IMR-90 (cell line): Measurements from ENCODE around the gene ADD1. TPM values are rescaled to one million over a fixed set of nuclear protein-coding genes. Genes with fewer than 3 reads are reported as not detected.

Experiments
- ATAC-seq: fragments of 200-7000 bp; cut with Tn5 transposase; 2 replicates; pipeline ENCODE4 v1.9.1; 2020; ENCODE audit warnings: low read depth, mild to moderate bottlenecking, moderate library complexity
- BruUV-seq: library from RNA; stranded (reverse); fragments of 400-500 nt; replicated peaks from 2 replicates; lab custom pipeline; 2021; lab: Mats Ljungman, UMichigan
- CTCF ChIA-PET: fragments of 300-600 bp; formaldehyde crosslinking; extraction: SDS; loops from one replicate; lab custom pipeline; 2021; ENCODE audit warnings: antibody characterized with exemption; lab: Yijun Ruan, JAX
- POLR2A ChIA-PET: fragments of 300-600 bp; sonication (Branson Sonifier 250); formaldehyde crosslinking; loops from one replicate; lab custom pipeline; 2022; ENCODE audit warnings: antibody characterized with exemption; ENCODE audit not compliant: unreplicated experiment; lab: Charles Lee
- DNase-seq: peaks from one replicate; pipeline ENCODE4 v3.0.0; 2013
- H2AFZ ChIP-seq: replicated peaks from 2 replicates; pipeline ENCODE3; 2013; ENCODE audit warnings: low read length, mild to moderate bottlenecking; ENCODE audit not compliant: poor library complexity
- H2AK5ac ChIP-seq: 2 replicates; pipeline ENCODE4 v1.6.1; 2013; ENCODE audit warnings: low read depth, low read length, inconsistent platforms
- H2AK9ac ChIP-seq: replicated peaks from 2 replicates; pipeline ENCODE3; 2013; ENCODE audit warnings: mild to moderate bottlenecking, low read depth, low read length, moderate library complexity; ENCODE audit not compliant: poor library complexity
- H2BK120ac ChIP-seq: 2 replicates; pipeline ENCODE4 v1.6.1; 2013; ENCODE audit warnings: low read depth, low read length, inconsistent platforms
- H2BK15ac ChIP-seq: 3 replicates; pipeline ENCODE4 v1.6.1; 2013; ENCODE audit warnings: low read depth, low read length, inconsistent platforms
- H2BK20ac ChIP-seq: 2 replicates; pipeline ENCODE4 v1.6.1; 2013; ENCODE audit warnings: low read depth, mild to moderate bottlenecking, inconsistent platforms, low read length, moderate library complexity
- H2BK5ac ChIP-seq: 2 replicates; pipeline ENCODE4 v1.6.1; 2013; ENCODE audit warnings: mild to moderate bottlenecking, low read depth, low read length, inconsistent platforms; ENCODE audit not compliant: poor library complexity, severe bottlenecking
- H3K14ac ChIP-seq: replicated peaks from 2 replicates; pipeline ENCODE4 v1.6.1; 2013; ENCODE audit warnings: low read depth, low read length, inconsistent platforms
- H3K18ac ChIP-seq: 2 replicates; pipeline ENCODE4 v1.6.1; 2013; ENCODE audit warnings: low read depth, low read length, control low read depth
- H3K23ac ChIP-seq: 2 replicates; pipeline ENCODE4 v1.6.1; 2013; ENCODE audit warnings: low read depth, low read length, inconsistent platforms
- H3K27ac ChIP-seq: 2 replicates; pipeline ENCODE4 v1.5.1; 2013; ENCODE audit warnings: mild to moderate bottlenecking, control low read depth, low read length; ENCODE audit not compliant: insufficient read depth
- H3K27me3 ChIP-seq: 2 replicates; pipeline ENCODE4 v1.6.1; 2013; ENCODE audit warnings: low read length; ENCODE audit not compliant: control insufficient read depth, insufficient read depth
- H3K36me3 ChIP-seq: 2 replicates; pipeline ENCODE4 v1.6.1; 2013; ENCODE audit warnings: low read length, mixed read lengths; ENCODE audit not compliant: control insufficient read depth, insufficient read depth
- H3K4ac ChIP-seq: 2 replicates; pipeline ENCODE4 v1.6.1; 2013; ENCODE audit warnings: low read depth, low read length, inconsistent platforms
- H3K4me1 ChIP-seq: 2 replicates; pipeline ENCODE4 v1.6.1; 2013; ENCODE audit warnings: low read length, mixed read lengths; ENCODE audit not compliant: control insufficient read depth, insufficient read depth
- H3K4me2 ChIP-seq: 2 replicates; pipeline ENCODE4 v1.6.1; 2013; ENCODE audit warnings: low read depth, mild to moderate bottlenecking, control low read depth, low read length, moderate library complexity
- H3K4me3 ChIP-seq: 2 replicates; pipeline ENCODE4 v1.5.1; 2013; ENCODE audit warnings: low read depth, mild to moderate bottlenecking, control low read depth, low read length, moderate library complexity; ENCODE audit not compliant: insufficient read depth
- H3K56ac ChIP-seq: 2 replicates; pipeline ENCODE4 v1.6.1; 2013; ENCODE audit warnings: low read length, inconsistent platforms; ENCODE audit not compliant: insufficient read depth; ENCODE audit errors: extremely low read depth
- H3K79me1 ChIP-seq, 2 experiments: 2 replicates each; pipeline ENCODE4 v1.6.1; 2013; ENCODE audit warnings: low read length in 2 of 2, inconsistent platforms in 1 of 2, low read depth in 1 of 2
- H3K9ac ChIP-seq: 2 replicates; pipeline ENCODE4 v1.6.1; 2013; ENCODE audit warnings: low read depth, low read length, control low read depth
- H3K9me1 ChIP-seq: 2 replicates; pipeline ENCODE4 v1.6.1; 2013; ENCODE audit warnings: low read length, inconsistent platforms; ENCODE audit not compliant: insufficient read depth
- H3K9me3 ChIP-seq: 2 replicates; pipeline ENCODE4 v1.6.1; 2013; ENCODE audit warnings: low read length; ENCODE audit not compliant: control insufficient read depth, insufficient read depth
- H4K20me1 ChIP-seq: 2 replicates; pipeline ENCODE4 v1.6.1; 2013; ENCODE audit warnings: low read length, inconsistent platforms; ENCODE audit not compliant: insufficient read depth
- H4K5ac ChIP-seq: 2 replicates; pipeline ENCODE4 v1.6.1; 2013; ENCODE audit warnings: mild to moderate bottlenecking, low read depth, low read length, control low read depth
- H4K8ac ChIP-seq, 2 experiments: 2 replicates each; pipeline ENCODE4 v1.6.1; 2013; ENCODE audit warnings: low read depth in 2 of 2, low read length in 2 of 2, control low read depth in 1 of 2, inconsistent platforms in 1 of 2
- H4K91ac ChIP-seq: 2 replicates; pipeline ENCODE4 v1.6.1; 2013; ENCODE audit warnings: low read depth, low read length, inconsistent platforms; ENCODE audit not compliant: insufficient read depth
- CEBPB ChIP-seq: IDR thresholded peaks from 2 replicates; pipeline ENCODE4 v1.6.1; 2012; ENCODE audit warnings: low read depth, low read length, improper control_type of control experiment
- CHD1 ChIP-seq: IDR thresholded peaks from 2 replicates; pipeline ENCODE4 v1.6.1; 2012; ENCODE audit warnings: low read depth, low read length, improper control_type of control experiment
- FOS ChIP-seq: fragments of 150-350 bp; IDR thresholded peaks from 2 replicates; pipeline ENCODE4 v1.6.1; 2016; ENCODE audit warnings: low read depth, low read length
- MAFK ChIP-seq: IDR thresholded peaks from 2 replicates; pipeline ENCODE4 v1.6.1; 2012; ENCODE audit warnings: low read depth, low read length, improper control_type of control experiment
- MXI1 ChIP-seq: IDR thresholded peaks from 2 replicates; pipeline ENCODE4 v1.6.1; 2012; ENCODE audit warnings: low read depth, mild to moderate bottlenecking, low read length, moderate library complexity, borderline replicate concordance
- POLR2A ChIP-seq: IDR thresholded peaks from 2 replicates; pipeline ENCODE4 v1.6.1; 2012; ENCODE audit warnings: mild to moderate bottlenecking, low read depth, low read length
- WGBS, 2 experiments: methylation state at CpG; one replicate each; pipeline versions ENCODE4 v1.1.5 to v1.1.7; 2013; ENCODE audit warnings: missing lambda C conversion rate in 2 of 2; ENCODE audit not compliant: insufficient read length in 1 of 2; ENCODE audit errors: extremely low coverage in 2 of 2; 5-methylcytosine and 5-hydroxymethylcytosine counted together
- dilution Hi-C: fragments of 300-500 bp; cut with HindIII; formaldehyde crosslinking; loops from one replicate; pipeline ENCODE4 v1.14.3; 2018; ENCODE audit warnings: low sequenced_read_pairs; ENCODE audit not compliant: unreplicated experiment
- in situ Hi-C: fragments of 300-500 bp; cut with MboI; formaldehyde crosslinking; loops from 3 replicates; pipeline ENCODE4 v1.14.3; 2019; ENCODE audit warnings: low sequenced_read_pairs, inconsistent platforms, mixed read lengths
- intact Hi-C: fragments of 100-400 bp; cut with micrococcal nuclease; formaldehyde crosslinking; loops from 2 replicates; pipeline ENCODE4 v1.10.0; 2022
- polyA plus RNA-seq, 3 experiments: library from polyadenylated mRNA; depleted of rRNA; stranded (reverse); fragments of >200 nt; gene quantifications; 2 replicates each; pipeline ENCODE4 v1.2.3, GENCODE V29; 2012; ENCODE audit warnings: low replicate concordance in 1 of 3
- total RNA-seq: library from RNA; depleted of rRNA; stranded (reverse); fragments of >200 nt; gene quantifications from 2 replicates; pipeline ENCODE4 v1.2.3, GENCODE V29; 2012
- TF ChIP-seq, protein P1 (sequence below): fragments of 150-350 bp; IDR thresholded peaks from 2 replicates; pipeline ENCODE4 v1.6.1; 2016; ENCODE audit warnings: low read depth, mild to moderate bottlenecking, low read length, moderate library complexity, borderline replicate concordance

The ADD1 gene
- total and polyA plus RNA-seq, 2 of the 4 experiments (the other 2 are of a cell fraction) = 122 to 215 TPM

DNA sequence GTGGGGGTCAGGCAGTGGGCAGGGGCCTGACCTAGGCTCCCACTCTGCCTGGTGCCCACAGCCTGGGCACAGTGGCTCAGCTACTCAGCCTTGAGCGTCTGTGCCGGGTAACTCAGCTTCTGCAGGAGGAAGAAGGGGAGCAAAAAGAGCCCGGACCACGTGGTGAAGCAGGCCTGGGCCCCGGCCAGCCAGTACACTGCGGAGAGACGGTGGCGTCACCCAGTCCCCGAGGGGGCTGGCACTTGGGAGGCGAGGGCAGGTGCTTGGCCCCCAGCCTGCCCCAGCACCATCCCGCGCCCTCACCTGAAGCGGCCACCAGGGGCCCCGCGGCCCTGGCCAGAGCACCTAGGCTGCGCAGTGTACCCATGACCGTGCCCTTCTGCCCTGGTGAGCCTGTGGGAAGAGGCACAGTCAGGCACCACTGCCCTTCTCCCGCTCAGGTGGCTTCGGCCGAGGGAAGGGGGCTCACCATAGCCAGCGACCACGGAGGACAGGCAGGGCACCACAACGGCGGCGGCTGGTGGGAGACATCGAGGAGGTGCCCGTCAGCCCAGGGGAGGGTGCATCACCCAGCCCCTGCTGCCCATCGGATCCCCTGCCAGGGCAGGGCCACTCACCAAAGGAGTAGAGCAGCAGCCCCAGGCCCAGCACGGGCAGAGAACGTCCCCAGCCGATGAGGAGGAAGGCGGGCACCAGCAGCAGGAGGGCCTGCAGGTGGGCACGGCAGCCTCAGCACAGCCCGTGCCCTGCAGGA is 87.3 kb downstream of the ADD1 start:
- H3K18ac ChIP-seq = no peak overlapping the region
- no peak overlapping the region for H2BK5ac ChIP-seq
- H3K4ac ChIP-seq = no peak overlapping the region
- TF ChIP-seq POLR2A = no peak
- no peak for TF ChIP-seq MXI1
- TF ChIP-seq MAFK = no peak
- TF ChIP-seq FOS = no peak
- TF ChIP-seq CHD1 = no peak
- no peak for TF ChIP-seq CEBPB
- TF ChIP-seq, protein P1, sequence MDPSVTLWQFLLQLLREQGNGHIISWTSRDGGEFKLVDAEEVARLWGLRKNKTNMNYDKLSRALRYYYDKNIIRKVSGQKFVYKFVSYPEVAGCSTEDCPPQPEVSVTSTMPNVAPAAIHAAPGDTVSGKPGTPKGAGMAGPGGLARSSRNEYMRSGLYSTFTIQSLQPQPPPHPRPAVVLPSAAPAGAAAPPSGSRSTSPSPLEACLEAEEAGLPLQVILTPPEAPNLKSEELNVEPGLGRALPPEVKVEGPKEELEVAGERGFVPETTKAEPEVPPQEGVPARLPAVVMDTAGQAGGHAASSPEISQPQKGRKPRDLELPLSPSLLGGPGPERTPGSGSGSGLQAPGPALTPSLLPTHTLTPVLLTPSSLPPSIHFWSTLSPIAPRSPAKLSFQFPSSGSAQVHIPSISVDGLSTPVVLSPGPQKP = no peak
- H4K5ac ChIP-seq = no peak overlapping the region
- 0 out of 2 replicates have a peak, but pooled peaks cover 1% of the 10 kb centered on the region for H3K9me1 ChIP-seq
- DNase-seq (no peak), ATAC-seq (no peak)
- no peak overlapping the region for H2AK9ac ChIP-seq
- ChIA-PET POLR2A (no interaction called here), CTCF (no interaction called here)
- WGBS, 2 experiments = 90% methylated on average over 16 of the region's 34 CpGs; no CpG with 5 or more reads in 1 of the 2 experiments
- H3K4me2 ChIP-seq = no peak overlapping the region
- H3K36me3 ChIP-seq = peaks cover 62% of the 10 kb centered on the region
- dilution Hi-C loops = no loop called here
- H3K14ac ChIP-seq = no peak overlapping the region
- no peaks in the 10 kb centered on the region for H3K27me3 ChIP-seq
- peaks cover 28% of the 10 kb centered on the region for H4K20me1 ChIP-seq
- no peak overlapping the region for H2BK120ac ChIP-seq
- H3K9me3 ChIP-seq = no peaks in the 10 kb centered on the region
- no peak overlapping the region for H2BK20ac ChIP-seq
- H3K27ac ChIP-seq = no peak overlapping the region
- TSS peak; percentile 88 for BruUV-seq
- H2BK15ac ChIP-seq = no peak overlapping the region
- no peak overlapping the region for H2AFZ ChIP-seq
- H3K56ac ChIP-seq = no peak overlapping the region
- in situ Hi-C loops = no loop called here
- H3K4me1 ChIP-seq = peaks cover 14% of the 10 kb centered on the region
- H4K8ac ChIP-seq = no peak overlapping the region
- H4K91ac ChIP-seq = no peak overlapping the region
- no peak overlapping the region for H3K9ac ChIP-seq
- intact Hi-C loops = loop anchor here (5.0 kb wide), 1 partner anchor 89 kb away; the partner anchor contains the start of gene ADD1
- H3K23ac ChIP-seq = no peak overlapping the region
- no peak overlapping the region for H2AK5ac ChIP-seq
- H3K79me1 ChIP-seq = peaks cover 16 to 55% of the 10 kb centered on the region in 2 experiments; a peak in 3 of 4 replicates
- H3K4me3 ChIP-seq = no peak overlapping the region
